Mammary epithelial cell (primary cell): ENCODE data around the gene TEX29.

Source experiments
- EZH2 ChIP-seq: IDR thresholded peaks from 2 replicates; pipeline ENCODE4 v1.6.1; 2012; ENCODE audit warnings: low read length, inconsistent platforms, borderline replicate concordance
- TF ChIP-seq, protein P1 (sequence below), 2 donors: IDR thresholded peaks in 1 of 2; conservative IDR thresholded peaks in 1 of 2; 2 replicates each; pipeline ENCODE4 v1.5.1; 2011 to 2012; ENCODE audit warnings: inconsistent platforms in 2 of 2, low read length in 2 of 2, mild to moderate bottlenecking in 2 of 2, control low read depth in 1 of 2, low read depth in 1 of 2; ENCODE audit not compliant: insufficient read depth in 1 of 2; ENCODE audit errors: extremely low read depth in 1 of 2

DNA sequence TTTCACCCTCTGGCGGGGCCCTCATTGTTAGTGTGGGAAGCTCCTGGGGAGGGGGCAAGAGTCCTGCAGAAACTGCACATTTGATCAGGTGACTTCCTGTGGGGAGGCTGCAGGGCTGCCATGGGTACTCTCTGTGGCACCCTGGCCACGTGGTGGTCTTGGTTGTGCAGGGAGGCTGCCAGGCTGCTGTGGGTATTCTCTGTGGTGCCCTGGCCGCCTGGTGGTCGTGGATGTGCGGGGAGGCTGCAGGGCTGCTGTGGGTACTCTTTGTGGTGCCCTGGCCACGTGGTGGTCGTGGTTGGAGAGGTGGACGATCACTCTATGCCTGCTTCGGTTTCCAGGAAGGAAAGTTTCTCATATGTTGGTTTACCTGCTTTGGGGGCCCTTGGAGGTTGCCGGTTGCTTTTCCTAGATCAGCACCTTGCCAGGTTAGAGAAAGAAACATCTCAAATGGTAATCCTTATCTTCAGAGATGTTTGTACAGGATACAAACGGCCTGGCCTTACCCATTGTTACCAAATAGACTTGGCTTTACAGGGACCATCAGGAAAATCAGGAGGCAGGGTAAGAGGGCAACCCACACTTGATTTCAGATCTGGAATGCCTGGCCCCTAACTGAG, 22.9 kb downstream of the TEX29 start:
- TF ChIP-seq, protein P1, sequence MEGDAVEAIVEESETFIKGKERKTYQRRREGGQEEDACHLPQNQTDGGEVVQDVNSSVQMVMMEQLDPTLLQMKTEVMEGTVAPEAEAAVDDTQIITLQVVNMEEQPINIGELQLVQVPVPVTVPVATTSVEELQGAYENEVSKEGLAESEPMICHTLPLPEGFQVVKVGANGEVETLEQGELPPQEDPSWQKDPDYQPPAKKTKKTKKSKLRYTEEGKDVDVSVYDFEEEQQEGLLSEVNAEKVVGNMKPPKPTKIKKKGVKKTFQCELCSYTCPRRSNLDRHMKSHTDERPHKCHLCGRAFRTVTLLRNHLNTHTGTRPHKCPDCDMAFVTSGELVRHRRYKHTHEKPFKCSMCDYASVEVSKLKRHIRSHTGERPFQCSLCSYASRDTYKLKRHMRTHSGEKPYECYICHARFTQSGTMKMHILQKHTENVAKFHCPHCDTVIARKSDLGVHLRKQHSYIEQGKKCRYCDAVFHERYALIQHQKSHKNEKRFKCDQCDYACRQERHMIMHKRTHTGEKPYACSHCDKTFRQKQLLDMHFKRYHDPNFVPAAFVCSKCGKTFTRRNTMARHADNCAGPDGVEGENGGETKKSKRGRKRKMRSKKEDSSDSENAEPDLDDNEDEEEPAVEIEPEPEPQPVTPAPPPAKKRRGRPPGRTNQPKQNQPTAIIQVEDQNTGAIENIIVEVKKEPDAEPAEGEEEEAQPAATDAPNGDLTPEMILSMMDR (conservative IDR thresholded peaks at IDR 0.05 in 1 of 2, IDR thresholded peaks at IDR 0.05 in 1 of 2; ENCODE audit: extremely low read depth in 1 of 2, insufficient read depth in 1 of 2, low read depth in 1 of 2, low read length in 2 of 2), result no peak
- TF ChIP-seq EZH2, result no peak
